ENCODE data around the gene PIK3R2.

DNA sequence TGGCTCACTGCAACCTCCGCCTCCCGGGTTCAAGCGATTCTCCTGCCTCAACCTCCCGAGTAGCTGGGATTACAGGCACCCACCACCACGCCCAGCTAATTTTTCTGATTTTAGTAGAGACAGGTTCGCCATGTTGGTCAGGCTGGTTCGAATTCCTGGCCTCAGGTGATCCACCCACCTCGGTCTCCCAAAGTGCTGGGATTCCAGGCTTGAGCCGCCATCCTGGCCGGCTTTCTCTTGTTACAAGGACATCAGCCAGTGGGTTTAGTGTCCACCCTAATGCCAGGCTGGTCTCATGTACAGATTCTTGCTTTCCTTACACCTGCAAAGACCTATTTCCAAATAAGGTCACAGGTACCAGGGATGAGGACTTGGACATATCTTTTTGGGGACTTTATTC, 6.8 kb downstream of the PIK3R2 start:
- no peak for TF ChIP-seq CTCF (conservative IDR thresholded peaks at IDR 0.05; ENCODE audit: low read depth in 2 of 2)
- TF ChIP-seq ETS1 (IDR thresholded peaks at IDR 0.05), result no peak
- TF ChIP-seq EZH2phosphoT487 (IDR thresholded peaks at IDR 0.05; ENCODE audit: unreplicated experiment), result no peak
- TF ChIP-seq, protein P1, sequence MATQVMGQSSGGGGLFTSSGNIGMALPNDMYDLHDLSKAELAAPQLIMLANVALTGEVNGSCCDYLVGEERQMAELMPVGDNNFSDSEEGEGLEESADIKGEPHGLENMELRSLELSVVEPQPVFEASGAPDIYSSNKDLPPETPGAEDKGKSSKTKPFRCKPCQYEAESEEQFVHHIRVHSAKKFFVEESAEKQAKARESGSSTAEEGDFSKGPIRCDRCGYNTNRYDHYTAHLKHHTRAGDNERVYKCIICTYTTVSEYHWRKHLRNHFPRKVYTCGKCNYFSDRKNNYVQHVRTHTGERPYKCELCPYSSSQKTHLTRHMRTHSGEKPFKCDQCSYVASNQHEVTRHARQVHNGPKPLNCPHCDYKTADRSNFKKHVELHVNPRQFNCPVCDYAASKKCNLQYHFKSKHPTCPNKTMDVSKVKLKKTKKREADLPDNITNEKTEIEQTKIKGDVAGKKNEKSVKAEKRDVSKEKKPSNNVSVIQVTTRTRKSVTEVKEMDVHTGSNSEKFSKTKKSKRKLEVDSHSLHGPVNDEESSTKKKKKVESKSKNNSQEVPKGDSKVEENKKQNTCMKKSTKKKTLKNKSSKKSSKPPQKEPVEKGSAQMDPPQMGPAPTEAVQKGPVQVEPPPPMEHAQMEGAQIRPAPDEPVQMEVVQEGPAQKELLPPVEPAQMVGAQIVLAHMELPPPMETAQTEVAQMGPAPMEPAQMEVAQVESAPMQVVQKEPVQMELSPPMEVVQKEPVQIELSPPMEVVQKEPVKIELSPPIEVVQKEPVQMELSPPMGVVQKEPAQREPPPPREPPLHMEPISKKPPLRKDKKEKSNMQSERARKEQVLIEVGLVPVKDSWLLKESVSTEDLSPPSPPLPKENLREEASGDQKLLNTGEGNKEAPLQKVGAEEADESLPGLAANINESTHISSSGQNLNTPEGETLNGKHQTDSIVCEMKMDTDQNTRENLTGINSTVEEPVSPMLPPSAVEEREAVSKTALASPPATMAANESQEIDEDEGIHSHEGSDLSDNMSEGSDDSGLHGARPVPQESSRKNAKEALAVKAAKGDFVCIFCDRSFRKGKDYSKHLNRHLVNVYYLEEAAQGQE (IDR thresholded peaks at IDR 0.05; ENCODE audit: unreplicated experiment), result no peak
- TF ChIP-seq POLR2AphosphoS5 (IDR thresholded peaks at IDR 0.05; ENCODE audit: low read depth), result no peak
- TF ChIP-seq EZH2 (IDR thresholded peaks at IDR 0.05; ENCODE audit: low read depth, unreplicated experiment), result no peak
- no peak for TF ChIP-seq JUNB (IDR thresholded peaks at IDR 0.05; ENCODE audit: unreplicated experiment)
- TF ChIP-seq NANOG (IDR thresholded peaks at IDR 0.05; ENCODE audit: borderline replicate concordance), result no peak
- no peak for TF ChIP-seq ZNF462 (CRISPR knock-in tag; IDR thresholded peaks at IDR 0.05)
- no peak for TF ChIP-seq ZNF114 (CRISPR knock-in tag; IDR thresholded peaks at IDR 0.05)
- TF ChIP-seq CREB1 (CRISPR knock-in tag; IDR thresholded peaks at IDR 0.05; ENCODE audit: low read depth), result no peak
- TF ChIP-seq STAT1 (IDR thresholded peaks at IDR 0.05; ENCODE audit: unreplicated experiment), result no peak
- TF ChIP-seq ZNF331 (CRISPR knock-in tag; IDR thresholded peaks at IDR 0.05; ENCODE audit: low read depth), result no peak

Measured in GM23338 (cell line).